SK-N-MC (cell line): ENCODE measurements around the gene GALNT7.
A peak's percentile ranks its signal among the peaks of the same experiment; 100 is the strongest.

ENCODE experiments used
- EZH2 ChIP-seq: fragments of 200-600 bp; sonication (generic); IDR thresholded peaks from one replicate; pipeline ENCODE4 v1.6.1; 2017; ENCODE audit warnings: antibody characterized with exemption
- FOXP2 ChIP-seq: optimal IDR thresholded peaks from 2 replicates; pipeline ENCODE3; 2011; ENCODE audit warnings: mild to moderate bottlenecking, moderate library complexity; ENCODE audit not compliant: insufficient read depth; ENCODE audit errors: extremely low read length, control extremely low read depth
- POLR2AphosphoS5 ChIP-seq: IDR thresholded peaks from 2 replicates; pipeline ENCODE4 v1.6.1; 2012; ENCODE audit warnings: mild to moderate bottlenecking, low read depth, low read length, borderline replicate concordance

DNA sequence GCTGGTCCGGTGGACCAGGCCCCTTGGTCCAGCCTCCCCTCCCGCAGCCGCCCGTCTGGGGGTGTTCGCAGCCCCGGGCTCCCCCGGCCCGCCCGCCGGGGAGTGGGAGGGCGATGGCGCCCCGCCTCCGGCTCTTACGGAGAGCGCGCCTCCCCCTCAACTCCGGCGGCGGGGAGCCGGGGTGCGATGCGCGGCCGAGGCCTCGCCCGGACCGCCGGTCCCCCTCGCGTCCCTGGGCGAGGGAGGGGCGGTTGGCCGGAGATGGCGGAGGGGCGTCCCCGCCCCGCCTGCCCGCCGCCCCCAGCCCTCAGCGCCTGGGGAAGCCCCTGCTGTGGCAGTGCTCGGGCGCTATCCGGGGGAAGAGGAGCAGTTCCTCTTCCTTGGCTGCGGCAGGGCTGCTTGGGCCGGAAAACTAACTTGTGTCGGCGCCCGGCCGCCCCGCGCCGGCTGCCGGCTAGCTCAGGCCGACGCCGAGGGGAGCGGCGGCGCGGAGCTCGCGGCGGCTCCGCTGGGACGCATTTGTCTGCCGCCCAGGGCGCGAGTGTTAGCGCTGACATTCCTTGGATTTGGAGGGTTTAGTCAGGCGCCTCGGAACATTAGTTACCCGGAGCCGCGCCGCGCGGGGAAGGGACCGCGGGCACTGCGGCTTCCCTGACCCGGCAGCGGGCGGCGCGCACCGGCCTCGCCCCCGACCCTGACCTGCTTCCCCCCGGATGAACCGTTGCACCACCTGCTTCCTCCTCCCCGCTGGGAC is 994 bp downstream of the GALNT7 start:
- TF ChIP-seq EZH2 (no peak), POLR2AphosphoS5 (peak; percentile 26; the same call in 1 of the 2 replicates), FOXP2 (no peak)
